Stimulated activated CD8-positive, alpha-beta memory T cell treated with anti-CD3 and anti-CD28 coated beads, Interleukin-7, amount 100 ng/mL, for 24 hours (primary cell): ENCODE results near the gene PRR27.
"Not testable (repeated sequence)": the region's sequence is repeated elsewhere in the genome, so short reads cannot be mapped to it uniquely, and the experiment has no call there.

Source experiments
- DNase-seq: peaks from one replicate; pipeline ENCODE4 v3.0.0-alpha.2; 2020; ENCODE audit warnings: low read depth

PRR27 gene

DNA sequence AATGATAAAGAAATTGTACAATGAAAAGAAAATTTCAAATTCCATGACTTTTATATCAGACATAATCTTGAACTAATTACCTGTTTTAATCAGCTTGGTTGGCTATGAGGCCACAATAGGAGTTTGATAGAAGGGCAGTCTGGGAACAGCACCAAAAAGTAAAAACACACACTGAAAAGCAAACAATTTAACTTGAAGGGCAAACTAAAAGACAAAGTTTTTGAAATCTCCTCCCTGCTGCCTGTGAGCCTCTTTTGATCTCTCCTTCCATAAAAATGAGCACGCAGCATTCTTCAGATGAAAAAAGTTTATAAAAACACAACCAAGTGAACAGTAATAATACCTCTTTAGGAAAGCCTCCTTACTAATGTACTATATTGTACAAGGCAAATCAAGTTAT, 49.6 kb downstream of the PRR27 start:
- DNase-seq = no peak

- DNase-seq = not testable (repeated sequence)
These were observed 58.7 kb downstream of the PRR27 start for GRCh38 chr4:70212752-70213151.
